ENCODE results near the gene WHRN.

DNA sequence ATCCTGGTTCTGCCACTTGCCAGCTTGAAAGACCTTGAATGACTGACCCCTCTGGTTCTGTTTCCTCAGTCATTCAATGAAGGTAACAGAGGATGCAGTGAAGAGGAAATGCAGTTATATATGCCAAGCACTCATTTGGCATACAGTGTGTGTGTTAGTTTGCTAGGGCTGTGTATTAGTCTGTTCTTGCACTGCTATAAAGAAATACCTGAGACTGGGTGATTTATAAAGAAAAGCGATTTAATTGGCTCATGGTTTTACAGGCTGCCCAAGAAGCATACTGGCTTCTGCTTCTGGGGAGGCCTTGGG is 8.6 kb upstream of the WHRN start:
- no peak for TF ChIP-seq CTCF (IDR thresholded peaks at IDR 0.05; ENCODE audit: low read depth, low read length)
- TF ChIP-seq POLR2A (IDR thresholded peaks at IDR 0.05; ENCODE audit: extremely low read depth, insufficient read length) = no peak
- no peak for TF ChIP-seq MAX (IDR thresholded peaks at IDR 0.05; ENCODE audit: low read depth, low read length)
- no peak for TF ChIP-seq MYC (IDR thresholded peaks at IDR 0.05; ENCODE audit: low read depth, low read length)

All from NB4 (cell line).